Mammary microvascular endothelial cell (primary cell): ENCODE measurements around the gene TC2N. TPM values are rescaled to one million over a fixed set of nuclear protein-coding genes. Genes with fewer than 3 reads are reported as not detected.

Experiments
- total RNA-seq: library from RNA; depleted of rRNA; stranded (reverse); fragments of >200 nt; gene quantifications from 2 replicates; pipeline ENCODE4 v1.2.3, GENCODE V29; 2015

Gene TC2N
- total RNA-seq, result 1.0 and 1.1 TPM in 2 replicates

GRCh38 chr14:91867316-91867988 is at the start of gene TC2N:
Gene TC2N (minus strand): TSS chr14:91867536. CDS start chr14:91813769, 53,767 bp downstream.

GRCh38 chr14:91731986-91732385 is 135.3 kb downstream of the TC2N start, which contains the start of gene CATSPERB:
Gene CATSPERB (minus strand): TSS chr14:91732086. CDS start chr14:91729479, 2,607 bp downstream.

Other genes with a start within 250 kb of the TC2N start
- gene CATSPERB, start 135.4 kb downstream of the TC2N start, total RNA-seq, result under 0.01 TPM in 1 of 2 replicates, not detected in the other
- gene FBLN5, start 80.2 kb upstream of the TC2N start, total RNA-seq, result 0.15 and 1.6 TPM in 2 replicates
- 13.6 and 14.6 TPM in 2 replicates for gene TRIP11, start 172.5 kb upstream of the TC2N start, total RNA-seq
- 31.2 and 36.4 TPM in 2 replicates for gene ATXN3, start 239.0 kb upstream of the TC2N start, total RNA-seq